Endothelial cell (in vitro differentiated cells): ENCODE data around the gene IL9R. TPM values are rescaled to one million over a fixed set of nuclear protein-coding genes. Genes with fewer than 3 reads are reported as not detected.
"Not testable (repeated sequence)": the region's sequence is repeated elsewhere in the genome, so short reads cannot be mapped to it uniquely, and the experiment has no call there.

Experiments used
- DNase-seq: peaks from one replicate; pipeline ENCODE4 v3.0.0; 2021; ENCODE audit warnings: low spot score
- H3K27ac Mint-ChIP-seq: one replicate; pipeline ENCODE4 v1.8.0; 2021; ENCODE audit warnings: mixed read lengths, inconsistent platforms; ENCODE audit not compliant: unreplicated experiment
- H3K27me3 Mint-ChIP-seq: one replicate; pipeline ENCODE4 v1.8.0; 2021; ENCODE audit warnings: mild to moderate bottlenecking, moderate library complexity, mixed read lengths, inconsistent platforms; ENCODE audit not compliant: unreplicated experiment
- H3K36me3 Mint-ChIP-seq: one replicate; pipeline ENCODE4 v1.8.0; 2021; ENCODE audit warnings: mild to moderate bottlenecking, low read depth, mixed read lengths, inconsistent platforms; ENCODE audit not compliant: unreplicated experiment
- H3K4me1 Mint-ChIP-seq: one replicate; pipeline ENCODE4 v1.8.0; 2021; ENCODE audit warnings: mild to moderate bottlenecking, mixed read lengths, inconsistent platforms; ENCODE audit not compliant: unreplicated experiment
- H3K4me3 Mint-ChIP-seq: one replicate; pipeline ENCODE4 v1.8.0; 2021; ENCODE audit warnings: mild to moderate bottlenecking, mixed read lengths, inconsistent platforms; ENCODE audit not compliant: unreplicated experiment
- H3K9me3 Mint-ChIP-seq: one replicate; pipeline ENCODE4 v1.8.0; 2021; ENCODE audit warnings: mixed read lengths, inconsistent platforms; ENCODE audit not compliant: unreplicated experiment
- CTCF ChIP-seq: fragments of 200-600 bp; sonication (generic); IDR thresholded peaks from one replicate; pipeline ENCODE4 v1.5.0; 2021; ENCODE audit warnings: antibody characterized with exemption; ENCODE audit not compliant: unreplicated experiment
- total RNA-seq: library from RNA; stranded (reverse); fragmentation: NEBNext Ultra II Directional; extraction: Animal tissue kit (Norgen Biotek cat#: 25700); gene quantifications from one replicate; pipeline ENCODE4 v1.2.1, GENCODE V29; 2021; ENCODE audit not compliant: unreplicated experiment

IL9R gene
- total RNA-seq, 1 donor from 2014 or later = 0.38 TPM

DNA sequence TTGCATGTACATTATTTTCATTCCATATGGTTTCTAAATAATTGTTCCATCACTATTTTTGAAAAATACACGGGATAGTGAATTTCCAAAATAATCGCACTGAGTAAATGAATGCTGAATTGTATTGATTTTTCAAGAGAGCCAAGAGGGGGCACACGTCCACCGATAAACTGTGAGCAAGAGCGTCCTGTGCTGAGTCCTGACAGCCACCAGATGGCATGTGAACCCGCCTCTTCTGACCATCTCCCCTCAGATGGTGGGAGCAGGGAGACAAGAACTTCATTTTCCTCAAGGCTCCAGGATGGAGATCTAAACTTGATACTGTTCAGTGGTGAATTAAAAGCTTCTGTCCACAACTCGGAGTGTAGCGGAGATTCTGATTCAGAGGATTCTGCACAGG lies 30.6 kb upstream of the IL9R start:
- peaks cover 29% of the 10 kb centered on the region for H3K9me3 Mint-ChIP-seq
- no peak for TF ChIP-seq CTCF
- H3K27me3 Mint-ChIP-seq = peaks cover 5% of the 10 kb centered on the region
- H3K27ac Mint-ChIP-seq = no peak overlapping the region
- no peaks in the 10 kb centered on the region for H3K4me1 Mint-ChIP-seq
- H3K36me3 Mint-ChIP-seq = peaks cover 25% of the 10 kb centered on the region
- DNase-seq = no peak
- H3K4me3 Mint-ChIP-seq = no peak overlapping the region

DNA sequence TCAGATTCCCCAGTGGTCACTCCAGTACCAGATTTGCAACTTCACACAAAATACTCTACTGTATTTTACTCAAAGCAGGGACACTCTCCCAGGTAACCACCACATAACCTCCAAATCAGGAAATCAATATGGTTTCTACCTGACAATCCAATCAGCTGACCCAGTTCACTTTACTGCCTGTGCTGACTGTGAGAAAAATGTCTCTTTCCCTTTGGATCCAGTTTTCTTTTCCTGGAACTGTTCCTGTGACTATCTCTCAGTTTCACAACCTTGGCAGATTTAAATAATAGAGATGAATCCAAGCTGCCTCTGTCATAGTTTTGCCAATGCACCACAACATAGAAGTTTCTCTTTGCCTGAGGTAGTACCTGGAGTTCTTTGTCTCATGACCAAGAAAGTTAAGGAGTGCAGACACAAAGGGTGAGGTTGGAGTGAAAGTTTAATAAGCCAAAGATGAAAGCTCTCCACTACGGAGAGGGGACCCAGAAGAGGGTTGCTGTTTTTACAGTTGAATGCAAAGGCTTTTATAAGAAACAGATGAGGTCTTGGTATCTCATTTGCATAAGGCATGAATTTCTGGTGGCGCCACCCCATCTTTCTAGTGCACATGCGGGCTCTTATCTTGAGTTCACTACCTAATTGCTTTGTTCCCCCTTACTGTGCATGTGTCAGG lies 29.7 kb upstream of the IL9R start:
- Mint-ChIP-seq H3K4me1 (no peaks in the 10 kb centered on the region), H3K36me3 (peaks cover 25% of the 10 kb centered on the region), H3K4me3 (no peak overlapping the region), H3K27me3 (peaks cover 5% of the 10 kb centered on the region), H3K27ac (no peak overlapping the region), H3K9me3 (peaks cover 29% of the 10 kb centered on the region)
- no peak for DNase-seq
- TF ChIP-seq CTCF = no peak

- no peak for DNase-seq
- no peaks in the 10 kb centered on the region for H3K4me1 Mint-ChIP-seq
- peaks cover 25% of the 10 kb centered on the region for H3K36me3 Mint-ChIP-seq
- H3K9me3 Mint-ChIP-seq = peaks cover 29% of the 10 kb centered on the region
- H3K27me3 Mint-ChIP-seq = peaks cover 5% of the 10 kb centered on the region
- TF ChIP-seq CTCF = no peak
- H3K27ac Mint-ChIP-seq = no peak overlapping the region
- no peak overlapping the region for H3K4me3 Mint-ChIP-seq
Measured at GRCh38 chrX:155968326-155968661, 29.2 kb upstream of the IL9R start.

GRCh38 chrX:155968791-155969190 lies 28.7 kb upstream of the IL9R start:
- peaks cover 5% of the 10 kb centered on the region for H3K27me3 Mint-ChIP-seq
- H3K36me3 Mint-ChIP-seq = peaks cover 22% of the 10 kb centered on the region
- TF ChIP-seq CTCF = no peak
- no peak overlapping the region for H3K4me3 Mint-ChIP-seq
- DNase-seq = no peak
- no peaks in the 10 kb centered on the region for H3K4me1 Mint-ChIP-seq
- no peak overlapping the region for H3K27ac Mint-ChIP-seq
- H3K9me3 Mint-ChIP-seq = peaks cover 27% of the 10 kb centered on the region

DNA sequence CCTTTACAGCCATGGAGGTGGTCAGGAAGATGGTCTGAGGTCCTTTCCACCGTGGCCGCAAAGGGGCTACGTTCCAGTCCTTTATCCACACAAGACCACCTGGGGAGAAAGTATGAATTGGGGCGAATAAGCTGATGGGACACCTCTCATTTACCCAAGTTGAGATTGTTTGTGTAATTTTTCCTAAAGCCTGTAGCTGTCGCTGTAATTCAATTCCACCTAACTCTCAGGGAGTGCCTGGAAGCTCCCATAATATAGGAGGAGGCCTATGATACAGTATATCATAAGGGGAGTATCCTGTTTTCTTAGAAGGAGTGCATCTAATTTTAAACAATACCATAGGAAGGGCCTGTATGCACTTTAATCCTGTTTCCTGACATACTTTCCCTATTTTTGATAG lies 25.8 kb upstream of the IL9R start:
- not testable (repeated sequence) for H3K27me3 Mint-ChIP-seq, DNase-seq, H3K4me1 Mint-ChIP-seq, H3K27ac Mint-ChIP-seq, H3K4me3 Mint-ChIP-seq
- Mint-ChIP-seq H3K9me3 (peaks cover 37% of the 10 kb centered on the region), H3K36me3 (peaks cover 18% of the 10 kb centered on the region)

- not testable (repeated sequence) for H3K27ac Mint-ChIP-seq, H3K4me1 Mint-ChIP-seq, H3K27me3 Mint-ChIP-seq, DNase-seq, H3K4me3 Mint-ChIP-seq
- peaks cover 16% of the 10 kb centered on the region for H3K36me3 Mint-ChIP-seq
- peaks cover 33% of the 10 kb centered on the region for H3K9me3 Mint-ChIP-seq
Measured at GRCh38 chrX:155972241-155972640, 25.3 kb upstream of the IL9R start.
